Stimulated activated CD8-positive, alpha-beta memory T cell treated with anti-CD3 and anti-CD28 coated beads, Interleukin-4, amount 100 ng/mL, for 4 hours (primary cell): Measurements from ENCODE around the gene GALNT15.

Experiments
- DNase-seq, 2 donors: peaks; one replicate each; pipeline ENCODE4 v3.0.0-alpha.2; 2020; ENCODE audit warnings: low read depth in 2 of 2, low spot score in 1 of 2

GALNT15 gene

DNA sequence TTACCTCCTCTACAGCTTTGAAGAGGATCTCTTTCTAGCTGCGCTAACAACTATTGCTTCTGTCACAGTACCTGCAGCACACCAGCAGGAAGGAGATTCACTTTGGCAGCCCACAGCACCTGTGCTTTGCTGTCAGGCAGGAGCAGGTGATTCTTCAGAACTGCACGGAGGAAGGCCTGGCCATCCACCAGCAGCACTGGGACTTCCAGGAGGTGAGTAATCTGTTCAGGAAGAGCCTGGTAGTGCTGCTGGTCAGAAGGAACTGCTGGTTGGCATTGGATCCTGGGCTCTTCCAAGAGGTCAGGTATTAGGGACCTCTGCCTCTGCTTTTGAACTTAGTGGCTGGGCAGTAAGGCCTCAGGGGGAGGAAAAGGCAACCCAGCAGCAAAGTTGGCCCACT lies 48.1 kb downstream of the GALNT15 start:
- no peak for DNase-seq

DNA sequence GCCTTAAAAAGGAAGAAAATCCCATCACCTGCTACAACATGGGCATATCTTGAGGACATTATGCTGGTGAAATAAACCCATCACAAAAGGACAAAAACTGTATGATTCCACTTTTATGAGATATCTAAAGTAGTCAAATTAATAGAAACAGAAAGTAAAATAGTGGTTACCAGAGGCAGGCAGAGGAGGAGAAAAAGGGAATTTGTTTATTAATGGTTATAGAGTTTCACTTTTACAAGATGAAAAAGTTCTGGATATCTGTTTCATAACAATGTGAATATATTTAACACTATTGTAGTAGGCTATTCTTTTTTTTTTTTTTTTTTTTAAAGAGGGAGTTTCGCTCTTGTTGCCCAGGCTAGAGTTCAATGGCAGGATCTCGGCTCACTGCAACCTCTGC lies 49.8 kb downstream of the GALNT15 start:
- no peak for DNase-seq

DNA sequence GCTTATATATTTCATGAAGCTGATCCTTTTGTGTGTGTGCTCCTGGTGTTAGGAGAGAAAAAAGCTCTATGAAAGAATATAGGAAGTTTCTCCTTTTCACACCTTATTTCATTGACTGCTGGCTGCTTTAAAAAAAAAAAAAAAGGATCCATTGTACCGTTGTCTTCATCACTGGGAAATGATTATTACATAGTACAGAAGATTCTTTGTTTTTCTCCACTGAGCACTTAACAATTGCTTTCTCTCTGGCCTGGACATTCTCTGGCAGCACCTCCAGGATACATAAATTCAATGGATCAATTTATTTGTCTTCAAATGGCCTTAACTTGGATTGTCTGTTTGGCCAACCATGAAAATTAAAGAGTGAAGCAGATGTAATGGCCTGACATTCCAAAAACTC lies 53.1 kb downstream of the GALNT15 start:
- DNase-seq: no peak

DNA sequence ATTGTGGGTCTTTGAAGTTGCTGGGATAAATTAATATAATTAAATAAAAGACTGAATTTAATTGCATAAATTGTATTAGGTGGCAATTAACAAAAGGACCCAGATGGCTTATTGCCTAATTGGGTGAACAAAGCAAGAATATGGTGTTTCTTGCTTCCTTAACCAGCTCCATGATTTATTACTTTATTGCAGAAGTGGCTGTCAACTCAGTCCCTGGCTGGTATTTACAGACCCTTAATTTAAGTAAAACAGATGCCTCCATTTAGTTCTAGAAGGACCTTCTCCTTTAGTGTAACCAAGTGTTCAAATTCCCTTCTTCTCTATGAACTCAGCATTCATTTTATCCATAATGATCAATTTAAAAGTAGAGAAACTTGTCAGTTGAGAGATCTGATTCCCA lies 55.2 kb downstream of the GALNT15 start:
- DNase-seq: no peak

- no peak for DNase-seq
Measured at GRCh38 chr3:16231983-16232382, 57.5 kb downstream of the GALNT15 start.

- DNase-seq: no peak
Measured at GRCh38 chr3:16233806-16234205, 59.3 kb downstream of the GALNT15 start.

DNA sequence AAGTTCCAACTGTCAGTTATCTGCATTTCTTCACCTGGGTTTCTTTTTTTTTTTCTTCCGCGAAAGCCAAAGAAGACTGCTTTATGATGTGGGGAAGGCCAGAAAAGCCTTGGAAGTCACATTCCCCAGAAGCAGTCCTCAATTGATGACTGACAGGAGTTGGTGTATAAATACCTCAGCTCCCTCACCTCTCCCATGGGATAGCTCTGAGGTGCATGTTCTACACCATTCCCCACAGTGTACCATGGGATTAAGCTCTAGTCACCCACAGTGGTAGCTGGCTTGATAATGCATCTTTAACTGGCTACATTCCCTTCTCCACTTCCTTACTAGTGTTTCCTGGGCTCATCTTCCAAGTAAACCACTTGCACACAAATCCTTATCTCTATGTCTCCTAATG lies 59.8 kb downstream of the GALNT15 start:
- no peak for DNase-seq

DNA sequence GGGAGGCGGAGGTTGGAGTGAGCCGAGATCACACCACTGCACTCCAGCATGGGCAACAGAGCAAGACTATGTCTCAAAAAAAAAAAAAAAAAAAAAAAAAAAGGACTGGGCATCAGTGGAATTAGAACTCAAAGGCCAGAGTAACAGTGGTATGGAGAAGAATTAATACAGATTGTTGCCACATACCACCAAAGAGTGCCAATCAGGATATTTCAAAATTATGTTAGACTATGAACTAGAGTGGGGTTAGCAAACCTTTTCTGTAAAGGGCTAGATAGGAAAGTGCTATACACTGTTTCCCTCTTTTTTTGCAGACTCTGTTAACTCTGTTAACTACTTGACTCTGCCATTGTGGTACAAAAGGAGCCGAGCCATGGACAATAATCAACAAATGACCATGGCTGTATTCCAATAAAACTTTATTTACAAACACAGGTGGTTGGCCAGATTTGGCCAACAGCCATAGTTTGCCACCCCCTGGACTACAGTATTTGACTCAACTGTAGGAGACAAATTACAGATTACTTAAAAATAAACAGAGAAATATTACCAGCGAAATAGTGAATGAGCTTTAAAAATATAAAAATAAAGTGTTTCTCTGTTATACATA lies 61.7 kb downstream of the GALNT15 start:
- no peak for DNase-seq

GRCh38 chr3:16236856-16237393 lies 62.4 kb downstream of the GALNT15 start:
- DNase-seq: no peak

GRCh38 chr3:16239086-16239770 lies 64.7 kb downstream of the GALNT15 start:
- no peak for DNase-seq

GRCh38 chr3:16239780-16240179 lies 65.3 kb downstream of the GALNT15 start:
- no peak for DNase-seq

GRCh38 chr3:16240229-16241023 lies 65.9 kb downstream of the GALNT15 start:
- no peak for DNase-seq

- no peak for DNase-seq
Measured at GRCh38 chr3:16241225-16241624, 66.7 kb downstream of the GALNT15 start.

- no peak for DNase-seq
Measured at GRCh38 chr3:16242177-16242576, 67.7 kb downstream of the GALNT15 start.

GRCh38 chr3:16243706-16244490 lies 69.4 kb downstream of the GALNT15 start:
- DNase-seq: no peak

DNA sequence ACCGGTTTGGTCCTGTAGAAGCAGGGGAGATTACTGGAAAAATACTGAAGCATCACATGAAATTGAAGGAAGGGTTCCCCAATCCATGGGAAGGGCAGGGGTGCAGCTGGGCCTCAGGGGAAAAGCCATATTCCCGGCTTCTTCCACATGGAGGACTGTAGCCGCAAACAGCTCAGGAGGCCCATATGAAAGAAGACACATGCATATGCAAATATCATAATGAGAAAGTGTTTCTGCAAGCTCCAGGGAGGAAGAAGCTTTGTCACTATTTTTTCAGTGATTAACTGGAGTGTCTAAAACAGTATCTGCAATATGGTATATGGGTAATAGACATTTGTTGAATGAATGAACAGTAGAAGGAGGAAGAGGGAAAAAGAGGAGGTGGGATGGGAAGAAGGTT lies 71.1 kb downstream of the GALNT15 start:
- no peak for DNase-seq

- peak; percentile 40 to 63 for DNase-seq
Measured at GRCh38 chr3:16247282-16248061, 73.0 kb downstream of the GALNT15 start.

DNA sequence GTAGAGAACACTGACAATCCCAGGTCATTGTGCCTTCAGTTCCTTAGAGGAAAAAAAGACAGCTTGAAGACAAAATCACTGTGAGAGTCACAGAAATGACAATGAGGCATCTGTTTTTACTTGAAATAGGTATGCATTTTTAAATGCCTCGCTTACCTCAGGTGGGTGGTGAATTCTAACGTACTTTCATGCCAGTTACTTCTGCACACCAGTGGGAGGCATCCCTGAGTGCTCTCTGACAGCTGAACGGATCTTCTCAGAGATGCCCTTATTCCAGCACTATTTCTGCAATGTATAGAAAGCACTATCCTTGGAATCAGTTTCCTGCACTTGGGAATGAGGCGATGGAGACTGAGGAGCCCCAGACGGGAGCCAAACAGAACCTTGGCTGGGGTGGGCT lies 74.1 kb downstream of the GALNT15 start:
- DNase-seq: no peak

- no peak for DNase-seq
Measured at GRCh38 chr3:16249336-16249735, 74.9 kb downstream of the GALNT15 start.

- DNase-seq: no peak
Measured at GRCh38 chr3:16249886-16250285, 75.4 kb downstream of the GALNT15 start.
